GM12891 (cell line): ENCODE results near the gene SMURF2.

Experiments used
- PAX5 ChIP-seq: IDR thresholded peaks from 2 replicates; pipeline ENCODE4 v1.6.1; 2011; ENCODE audit warnings: low read length, moderate library complexity, mild to moderate bottlenecking; ENCODE audit not compliant: insufficient read depth, severe bottlenecking
- POLR2A ChIP-seq: IDR thresholded peaks from 2 replicates; pipeline ENCODE4 v1.6.1; 2011; ENCODE audit warnings: low read depth, low read length, control low read depth
- POLR2AphosphoS5 ChIP-seq: IDR thresholded peaks from 2 replicates; pipeline ENCODE4 v1.6.1; 2011; ENCODE audit warnings: low read depth, low read length, control low read depth
- POU2F2 ChIP-seq: IDR thresholded peaks from 2 replicates; pipeline ENCODE4 v1.6.1; 2011; ENCODE audit warnings: low read depth, mild to moderate bottlenecking, control low read depth, low read length, moderate library complexity
- SPI1 ChIP-seq: IDR thresholded peaks from 2 replicates; pipeline ENCODE4 v1.6.1; 2011; ENCODE audit warnings: low read depth, low read length, control low read depth
- TAF1 ChIP-seq: IDR thresholded peaks from 2 replicates; pipeline ENCODE4 v1.6.1; 2011; ENCODE audit warnings: low read depth, low read length, control low read depth

DNA sequence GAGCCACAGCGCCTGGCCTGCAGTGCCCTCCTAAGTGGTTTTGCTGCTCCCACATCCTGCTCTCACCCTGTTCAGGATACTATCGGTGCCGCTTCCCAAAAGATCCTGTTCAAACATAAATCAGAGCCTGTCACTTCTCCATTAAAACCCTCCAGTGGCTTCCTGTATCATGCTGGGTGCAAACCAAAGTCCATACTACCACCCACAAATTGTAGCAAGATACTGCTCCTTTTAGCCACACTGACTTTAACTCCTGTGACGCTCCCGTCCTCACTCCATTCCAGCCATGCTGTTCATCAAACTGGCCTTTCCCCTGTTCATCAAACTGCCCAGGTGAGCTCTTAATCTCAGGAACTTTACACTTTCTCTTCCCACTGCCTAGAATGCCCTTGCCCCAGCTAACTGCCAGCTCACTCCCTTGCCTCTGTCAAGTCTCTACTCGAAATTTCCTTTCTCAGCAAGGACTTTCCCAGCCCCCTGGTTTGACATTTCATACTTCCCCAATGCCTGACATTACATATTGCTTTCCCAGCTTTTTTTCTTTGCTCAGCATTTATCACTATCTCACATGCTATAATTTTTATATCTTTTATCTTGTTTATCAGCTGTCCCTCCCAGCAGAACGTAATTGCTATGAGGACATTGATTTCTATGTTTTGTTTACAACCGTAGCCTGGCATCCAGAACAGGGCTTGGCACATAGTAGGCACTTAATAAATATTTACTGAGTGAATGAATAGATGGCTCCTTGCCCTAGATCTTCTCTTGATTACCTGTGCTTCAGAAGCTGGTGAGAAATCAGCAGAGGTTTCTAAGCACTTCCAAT lies 44.3 kb upstream of the SMURF2 start:
- TF ChIP-seq POLR2AphosphoS5 (no peak), POLR2A (no peak), SPI1 (no peak), TAF1 (no peak), POU2F2 (no peak), PAX5 (no peak)
